ENCODE data around the gene MFAP4. TPM values are rescaled to one million over a fixed set of nuclear protein-coding genes. Genes with fewer than 3 reads are reported as not detected.

Gene MFAP4
- total RNA-seq, 1 donor from 2014 or later: 0.93 TPM

GRCh38 chr17:19369846-19370492 is 17.0 kb downstream of the MFAP4 start:
- H2AFZ ChIP-seq (ENCODE audit: low read depth, low read length): no peak overlapping the region
- no peaks in the 10 kb centered on the region for H4K20me1 ChIP-seq (ENCODE audit: insufficient read depth, low read length)
- TF ChIP-seq CTCF (IDR thresholded peaks at IDR 0.05; ENCODE audit: insufficient read depth, low read depth, low read length): no peak
- no peak for TF ChIP-seq EZH2 (IDR thresholded peaks at IDR 0.05; ENCODE audit: insufficient read depth, low read length)
- H3K9me3 ChIP-seq (ENCODE audit: insufficient read depth, low read depth, low read length): no peaks in the 10 kb centered on the region
- no peaks in the 10 kb centered on the region for H3K36me3 ChIP-seq (ENCODE audit: insufficient read depth, low read length)
- no peak overlapping the region for H3K4me2 ChIP-seq (ENCODE audit: low read length)
- H3K4me1 Mint-ChIP-seq (ENCODE audit: low read depth, unreplicated experiment): peaks cover 8% of the 10 kb centered on the region
- H3K36me3 Mint-ChIP-seq (ENCODE audit: low read depth, unreplicated experiment): peaks cover 2% of the 10 kb centered on the region
- no peak for DNase-seq (ENCODE audit: low read depth)
- H3K4me3 Mint-ChIP-seq (ENCODE audit: unreplicated experiment): no peak overlapping the region
- no peaks in the 10 kb centered on the region for H3K9me3 Mint-ChIP-seq (ENCODE audit: unreplicated experiment)
- no peaks in the 10 kb centered on the region for H3K79me2 ChIP-seq (ENCODE audit: insufficient read depth, low read length)
- H3K4me1 ChIP-seq (ENCODE audit: insufficient read depth, low read length): peaks cover 6% of the 10 kb centered on the region
- H3K27me3 ChIP-seq (ENCODE audit: insufficient read depth, low read length): no peaks in the 10 kb centered on the region
- H3K9ac ChIP-seq (ENCODE audit: low read length): no peak overlapping the region
- peaks cover 2% of the 10 kb centered on the region for H3K27me3 Mint-ChIP-seq (ENCODE audit: low read depth, unreplicated experiment)
- H3K27ac ChIP-seq (ENCODE audit: low read depth, low read length): no peak overlapping the region
- H3K4me3 ChIP-seq (ENCODE audit: insufficient read depth, low read depth, low read length): no peak overlapping the region
- no peak overlapping the region for H3K27ac Mint-ChIP-seq (ENCODE audit: unreplicated experiment)
- FAIRE-seq: no peak

GRCh38 chr17:19369107-19369778 is 17.7 kb downstream of the MFAP4 start:
- peaks cover 6% of the 10 kb centered on the region for H3K27me3 Mint-ChIP-seq (ENCODE audit: low read depth, unreplicated experiment)
- H3K27ac Mint-ChIP-seq (ENCODE audit: unreplicated experiment): no peak overlapping the region

More at GRCh38 chr17:19369107-19369778, 17.7 kb downstream of the MFAP4 start:
- H3K27me3 ChIP-seq (ENCODE audit: insufficient read depth, low read length): no peaks in the 10 kb centered on the region
- H3K79me2 ChIP-seq (ENCODE audit: insufficient read depth, low read length): no peaks in the 10 kb centered on the region
- no peak overlapping the region for H3K4me2 ChIP-seq (ENCODE audit: low read length)
- H2AFZ ChIP-seq (ENCODE audit: low read depth, low read length): no peak overlapping the region
- no peak overlapping the region for H3K4me3 Mint-ChIP-seq (ENCODE audit: unreplicated experiment)
- H3K36me3 Mint-ChIP-seq (ENCODE audit: low read depth, unreplicated experiment): peaks cover 2% of the 10 kb centered on the region
- DNase-seq (ENCODE audit: low read depth) (no peak), FAIRE-seq (no peak)
- H3K9me3 Mint-ChIP-seq (ENCODE audit: unreplicated experiment): no peaks in the 10 kb centered on the region
- H3K36me3 ChIP-seq (ENCODE audit: insufficient read depth, low read length): no peaks in the 10 kb centered on the region
- H3K9me3 ChIP-seq (ENCODE audit: insufficient read depth, low read depth, low read length): no peaks in the 10 kb centered on the region
- no peak overlapping the region for H3K9ac ChIP-seq (ENCODE audit: low read length)
- H3K4me1 Mint-ChIP-seq (ENCODE audit: low read depth, unreplicated experiment): peaks cover 12% of the 10 kb centered on the region
- peaks cover 6% of the 10 kb centered on the region for H3K4me1 ChIP-seq (ENCODE audit: insufficient read depth, low read length)
- H3K4me3 ChIP-seq (ENCODE audit: insufficient read depth, low read depth, low read length): no peak overlapping the region
- TF ChIP-seq CTCF (IDR thresholded peaks at IDR 0.05; ENCODE audit: insufficient read depth, low read depth, low read length): no peak
- TF ChIP-seq EZH2 (IDR thresholded peaks at IDR 0.05; ENCODE audit: insufficient read depth, low read length): no peak
- no peaks in the 10 kb centered on the region for H4K20me1 ChIP-seq (ENCODE audit: insufficient read depth, low read length)
- H3K27ac ChIP-seq (ENCODE audit: low read depth, low read length): no peak overlapping the region

All from astrocyte (in vitro differentiated cells and primary cell).